Heart right ventricle (tissue), 16 donors: ENCODE measurements around the gene TMEM245. TPM values are rescaled to one million over a fixed set of nuclear protein-coding genes. Genes with fewer than 3 reads are reported as not detected.

Experiments
- ATAC-seq, 8 donors: fragments of 200-7000 bp; cut with Tn5 transposase; one replicate each; pipeline ENCODE4 v1.9.1; 2020; ENCODE audit warnings: mild to moderate bottlenecking in 8 of 8, moderate library complexity in 8 of 8, moderate number of reproducible peaks in 1 of 8
- DNase-seq, 2 donors: peaks; one replicate each; pipeline ENCODE4 v3.0.0-alpha.2; 2020
- H3K27ac ChIP-seq, 10 donors: fragments of 200-600 bp; sonication (generic) in 2 of 10; one replicate each; pipeline versions ENCODE4 v1.5.0 to v1.8.0; 2020 to 2022; ENCODE audit warnings: mild to moderate bottlenecking in 3 of 10
- H3K27me3 ChIP-seq, 7 donors: fragments of 200-600 bp; one replicate each; pipeline ENCODE4 v1.8.0; 2021 to 2022; ENCODE audit warnings: mild to moderate bottlenecking in 2 of 7
- H3K36me3 ChIP-seq, 9 donors: fragments of 200-600 bp; sonication (generic) in 1 of 9; one replicate each; pipeline versions ENCODE4 v1.5.0 to v1.8.0; 2020 to 2022; ENCODE audit warnings: mild to moderate bottlenecking in 2 of 9
- H3K4me1 ChIP-seq, 9 donors: fragments of 200-600 bp; sonication (generic) in 1 of 9; one replicate each; pipeline versions ENCODE4 v1.5.0 to v1.8.0; 2020 to 2022; ENCODE audit warnings: mild to moderate bottlenecking in 4 of 9
- H3K4me3 ChIP-seq, 10 donors: fragments of 200-600 bp; sonication (generic) in 2 of 10; one replicate each; pipeline versions ENCODE4 v1.5.0 to v1.8.0; 2020 to 2022; ENCODE audit warnings: mild to moderate bottlenecking in 7 of 10, moderate library complexity in 2 of 10
- H3K9me3 ChIP-seq, 11 donors: fragments of 200-600 bp in 10 of 11; sonication (generic) in 2 of 11; one replicate each; pipeline versions ENCODE4 v1.5.0 to v1.8.0; 2013 to 2022; ENCODE audit warnings: mild to moderate bottlenecking in 2 of 11, control low read depth in 1 of 11, moderate library complexity in 1 of 11
- CTCF ChIP-seq, 9 donors: fragments of 200-600 bp; sonication (generic) in 2 of 9; IDR thresholded peaks; one replicate each; pipeline versions ENCODE4 v1.5.0 to v1.8.0; 2021 to 2022; ENCODE audit warnings: antibody characterized with exemption in 9 of 9, mild to moderate bottlenecking in 5 of 9, moderate library complexity in 1 of 9
- WGBS, 2 donors: extraction: QIAGEN DNeasy Blood & Tissue Kit; methylation state at CpG; one replicate each; pipeline ENCODE4 v1.1.7; 2013; ENCODE audit warnings: inconsistent platforms in 1 of 2; 5-methylcytosine and 5-hydroxymethylcytosine counted together
- intact Hi-C, 10 donors: fragments of 100-400 bp; cut with DNase I; formaldehyde crosslinking; loops; one replicate each; pipeline versions ENCODE4 v1.11.1 to v1.14.2; 2022
- polyA plus RNA-seq, 2 donors: library from polyadenylated mRNA; stranded (reverse); fragments of 200-250 nt; gene quantifications; one replicate each; pipeline ENCODE4 v1.2.3, GENCODE V29; 2013
- total RNA-seq, 10 donors: library from RNA; stranded (reverse); fragmentation: NEBNext Ultra II Directional in 3 of 10; extraction: Animal tissue kit (Norgen Biotek cat#: 25700) in 3 of 10; gene quantifications; one replicate each; pipeline versions ENCODE4 v1.2.1 to v1.2.4, GENCODE V29; 2021 to 2023
- donor health status: Arrhythmogenic right ventricular cardiomyopathy.
- donor health status: ischemic (EF 13 %, LVEDD 7.1; RV severe dilation, severe dysfunction).
- donor health status: healthy with polysubstance abuse.
- donor health status: DM: no; HTN: yes; CAD: no.
- donor health status: DM: no; HTN: no; CAD: no.
- donor health status: ischemic (EF 25% LVEDD 6.9; RV normal size, moderate dysfunction).
- donor health status: ischemic (EF 25% LVEDD 5.7; RV mildly dilated, moderate dysfunction).
- donor health status: healthy.
- donor health status: DM: yes; HTN: yes; CAD: no.
- donor health status: Ischemic cardiomyopathy.
- donor health status: ischemic (EF 35%, LVEDD 5.7; RV mildly dilated, moderate dysfunction).
- donor health status: nonischemic (EF 11% LVEDD 7.7; RV severe dilation, severe dysfunction).
- donor health status: DM: yes; HTN: yes; CAD: no.
- donor health status: PGD.
- donor health status: ischemic (EF 29% LVEDD 5.4; RV normal size, mild dysfunction).
- donor health status: nonischemic (EF 23%, LVEDD 6.1; RV moderate dilation, normal function).

Gene TMEM245
- total and polyA plus RNA-seq, 12 donors = 17.0 to 152 (median 96.2) TPM

- no peak overlapping the region for H3K27ac ChIP-seq
- ATAC-seq = no peak
- no peaks in the 10 kb centered on the region for H3K27me3 ChIP-seq
- intact Hi-C loops = no loop called here
- 89 to 96% methylated on average over 2 of the region's 2 CpGs for WGBS, 2 donors
- no peak for DNase-seq
- H3K36me3 ChIP-seq = no peaks in the 10 kb centered on the region
- H3K4me3 ChIP-seq = no peak overlapping the region
- TF ChIP-seq CTCF (IDR thresholded peaks at IDR 0.05) = no peak
- H3K4me1 ChIP-seq = no peaks in the 10 kb centered on the region
- H3K9me3 ChIP-seq = no peaks in the 10 kb centered on the region
Measured at GRCh38 chr9:109138421-109138820, 18.7 kb upstream of the TMEM245 start.

- WGBS, 2 donors = 86 to 89% methylated on average over 1 of the region's 1 CpG
- Histone ChIP-seq H3K36me3 (no peaks in the 10 kb centered on the region), H3K9me3 (no peaks in the 10 kb centered on the region), H3K27me3 (no peaks in the 10 kb centered on the region), H3K4me1 (peaks cover 0 to 12% (median 4%) of the 10 kb centered on the region in 9 donors), H3K27ac (no peak overlapping the region), H3K4me3 (no peak overlapping the region)
- ATAC-seq = no peak
- intact Hi-C loops = no loop called here
- TF ChIP-seq CTCF (IDR thresholded peaks at IDR 0.05) = no peak
- no peak for DNase-seq
Measured at GRCh38 chr9:109134167-109134578, 14.4 kb upstream of the TMEM245 start.

GRCh38 chr9:109133533-109133932 is 13.8 kb upstream of the TMEM245 start:
- intact Hi-C loops = no loop called here
- WGBS, 2 donors = 95% methylated on average over 2 of the region's 2 CpGs
- no peaks in the 10 kb centered on the region for H3K36me3 ChIP-seq
- ATAC-seq (no peak), DNase-seq (no peak)
- H3K4me1 ChIP-seq = peaks cover 0 to 12% (median 4%) of the 10 kb centered on the region in 9 donors
- H3K27ac ChIP-seq = no peak overlapping the region
- no peaks in the 10 kb centered on the region for H3K27me3 ChIP-seq
- no peak overlapping the region for H3K4me3 ChIP-seq
- no peaks in the 10 kb centered on the region for H3K9me3 ChIP-seq
- no peak for TF ChIP-seq CTCF (IDR thresholded peaks at IDR 0.05)

GRCh38 chr9:109132567-109133021 is 12.8 kb upstream of the TMEM245 start:
- Histone ChIP-seq H3K4me3 (no peak overlapping the region), H3K9me3 (no peaks in the 10 kb centered on the region), H3K36me3 (no peaks in the 10 kb centered on the region), H3K27me3 (no peaks in the 10 kb centered on the region), H3K4me1 (peaks cover 0 to 12% (median 4%) of the 10 kb centered on the region in 9 donors), H3K27ac (peak overlapping the region in 1 of 10 donors; percentile 39)
- DNase-seq (no peak), ATAC-seq (peak in 3 of 8 donors; percentile 47 to 56 (median 53))
- intact Hi-C loops = no loop called here
- TF ChIP-seq CTCF (IDR thresholded peaks at IDR 0.05) = no peak
- WGBS, 2 donors = 48% methylated on average over 2 of the region's 2 CpGs
